H4 (cell line): ENCODE results near the gene DMRTA1. TPM values are rescaled to one million over a fixed set of nuclear protein-coding genes. Genes with fewer than 3 reads are reported as not detected.
"Not testable (repeated sequence)": the region's sequence is repeated elsewhere in the genome, so short reads cannot be mapped to it uniquely, and the experiment has no call there.

Experiments
- DNase-seq: peaks from one replicate; pipeline ENCODE4 v3.0.0-alpha.2; 2015; ENCODE audit warnings: low spot score
- total RNA-seq: library from RNA; depleted of rRNA; stranded (reverse); fragments of >200 nt; shearing (Covaris generic); gene quantifications from 2 replicates; pipeline ENCODE4 v1.2.3, GENCODE V29; 2014; rRNA removed

DMRTA1 gene, protein sequence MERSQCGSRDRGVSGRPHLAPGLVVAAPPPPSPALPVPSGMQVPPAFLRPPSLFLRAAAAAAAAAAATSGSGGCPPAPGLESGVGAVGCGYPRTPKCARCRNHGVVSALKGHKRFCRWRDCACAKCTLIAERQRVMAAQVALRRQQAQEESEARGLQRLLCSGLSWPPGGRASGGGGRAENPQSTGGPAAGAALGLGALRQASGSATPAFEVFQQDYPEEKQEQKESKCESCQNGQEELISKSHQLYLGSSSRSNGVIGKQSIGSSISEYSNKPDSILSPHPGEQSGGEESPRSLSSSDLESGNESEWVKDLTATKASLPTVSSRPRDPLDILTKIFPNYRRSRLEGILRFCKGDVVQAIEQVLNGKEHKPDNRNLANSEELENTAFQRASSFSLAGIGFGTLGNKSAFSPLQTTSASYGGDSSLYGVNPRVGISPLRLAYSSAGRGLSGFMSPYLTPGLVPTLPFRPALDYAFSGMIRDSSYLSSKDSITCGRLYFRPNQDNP
- total RNA-seq: 0.54 and 1.4 TPM in 2 replicates

DNA sequence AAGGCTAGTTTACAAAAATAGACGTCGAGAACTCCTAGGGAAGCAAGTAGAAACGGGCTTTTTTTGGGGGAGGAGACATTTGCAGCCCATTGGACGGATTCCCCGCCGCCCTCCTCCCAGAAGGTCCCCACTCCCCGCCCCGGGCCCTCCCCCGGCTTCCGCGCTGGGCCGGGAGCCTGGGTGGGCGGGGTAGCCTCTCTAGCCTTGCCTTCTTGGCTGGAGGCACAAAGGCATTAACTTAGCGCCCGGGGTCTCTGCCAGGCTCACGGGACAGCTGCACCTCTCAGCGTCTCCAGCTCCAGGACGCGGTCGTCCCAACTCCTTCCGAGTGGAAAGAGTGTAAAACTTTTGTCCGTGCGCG, at the start of gene DMRTA1:
TSS of gene DMRTA1 (plus strand) at position 236 of the 361 bp plus-strand sequence. CDS start 242 bp downstream, outside the sequence.
- peak; percentile 44 for DNase-seq

DNA sequence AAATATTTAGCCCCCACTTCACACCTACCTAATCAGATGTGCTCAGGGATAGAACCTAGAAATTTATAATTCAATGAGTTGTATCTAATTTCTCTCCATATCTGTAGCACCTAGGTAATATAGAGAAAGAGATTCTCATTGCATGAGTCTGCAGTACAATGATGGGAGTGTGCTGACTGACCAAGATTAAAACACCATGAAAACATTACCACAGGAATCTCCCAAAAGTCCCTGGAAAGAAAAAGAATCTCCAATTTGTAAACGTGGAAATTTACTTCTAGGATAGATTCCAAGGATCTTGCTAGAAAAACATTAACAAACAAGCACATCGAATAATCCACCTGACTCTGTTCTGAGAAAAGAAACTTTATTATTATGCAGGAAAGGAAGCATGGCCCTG, 45.0 kb upstream of the DMRTA1 start:
- DNase-seq: no peak

DNA sequence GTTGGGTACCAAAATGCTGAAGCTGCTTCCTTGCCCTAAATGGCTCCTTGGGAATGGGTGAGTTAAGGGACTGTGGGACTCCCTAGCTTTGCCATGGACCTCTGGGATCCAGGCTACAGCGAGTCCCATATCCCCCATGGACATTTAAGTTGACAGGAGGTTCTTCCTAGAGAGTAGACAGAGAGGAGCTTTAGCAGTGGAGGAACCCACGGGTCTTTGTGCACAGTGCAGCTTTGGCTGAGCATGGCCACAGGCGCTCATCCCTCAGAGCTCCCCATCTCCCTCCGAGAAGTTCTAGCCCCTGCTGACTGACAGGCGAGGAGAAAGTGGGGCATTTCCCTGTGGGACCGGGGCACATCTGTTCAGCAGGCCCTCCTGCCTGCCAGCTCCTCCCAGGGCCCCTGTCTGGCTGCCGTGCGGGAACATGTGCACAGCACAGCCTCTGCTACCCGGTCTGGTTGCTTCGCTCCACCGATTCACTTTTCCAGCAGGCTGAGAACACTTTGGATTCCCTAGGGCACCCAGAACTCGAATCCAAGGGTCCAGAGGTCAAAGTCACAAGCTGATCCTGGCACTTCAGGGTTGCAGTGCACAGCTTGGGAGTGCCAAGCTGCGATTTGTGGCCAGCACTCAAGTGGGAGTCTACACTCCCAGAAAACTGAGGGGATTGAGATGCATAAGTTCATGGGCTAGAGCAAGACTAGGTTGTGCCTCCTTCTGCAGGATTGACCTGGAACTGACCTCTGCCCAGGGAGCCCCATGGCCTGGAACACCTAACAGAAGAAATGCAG, 40.6 kb upstream of the DMRTA1 start:
- no peak for DNase-seq

DNA sequence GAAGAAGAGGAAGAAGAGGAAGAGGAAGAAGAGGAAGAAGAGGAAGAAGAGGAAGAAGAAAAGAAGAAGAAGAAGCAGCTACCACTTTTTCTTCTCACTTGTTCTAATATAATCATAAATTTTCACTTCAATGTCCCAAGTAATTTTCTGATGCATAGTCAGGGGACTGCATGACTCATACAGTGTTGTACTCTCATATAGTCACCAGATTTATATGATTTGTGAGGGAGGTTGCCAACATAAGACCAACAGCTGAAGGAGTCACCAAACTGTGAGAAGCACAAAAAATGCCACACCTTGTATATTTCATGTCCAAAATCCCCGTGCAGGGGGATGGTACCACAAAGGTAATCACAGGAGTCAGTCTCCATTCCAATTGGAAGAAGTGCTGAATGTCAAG, 32.7 kb upstream of the DMRTA1 start:
- no peak for DNase-seq

DNA sequence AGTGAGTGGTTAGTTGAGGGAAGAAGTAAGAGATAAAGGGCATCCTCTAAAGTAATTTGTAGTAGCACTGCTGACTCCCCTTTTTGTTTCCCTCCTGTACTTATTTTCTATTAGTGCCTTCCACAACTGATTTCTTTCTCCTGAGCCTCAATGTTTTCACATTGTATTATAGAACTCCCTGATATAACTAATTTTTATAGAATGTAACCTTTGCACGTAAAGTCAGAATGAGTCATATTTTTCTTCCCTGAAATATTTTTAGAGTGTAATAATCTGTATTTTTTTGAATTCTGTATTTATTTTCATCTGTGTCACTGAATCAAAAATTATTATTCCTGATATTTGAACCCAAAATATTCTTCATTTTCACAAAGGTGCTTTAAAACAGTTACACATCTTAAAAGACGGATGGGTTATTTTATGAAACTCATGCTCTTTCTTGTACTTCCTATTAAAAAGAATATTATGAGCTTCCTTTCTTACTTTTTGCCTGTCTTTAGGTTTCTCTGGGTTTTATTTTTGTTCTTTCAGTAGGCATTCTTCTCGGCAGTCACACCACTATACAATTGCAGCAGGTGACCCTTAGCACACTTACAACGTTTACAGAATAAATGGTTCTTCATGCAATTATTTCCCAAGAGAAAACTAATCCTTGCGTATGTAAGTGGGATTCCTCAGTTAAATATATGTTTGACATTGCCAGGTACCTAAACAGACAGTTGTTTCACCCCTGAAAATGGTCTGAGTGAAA, 30.5 kb upstream of the DMRTA1 start:
- DNase-seq: no peak

DNA sequence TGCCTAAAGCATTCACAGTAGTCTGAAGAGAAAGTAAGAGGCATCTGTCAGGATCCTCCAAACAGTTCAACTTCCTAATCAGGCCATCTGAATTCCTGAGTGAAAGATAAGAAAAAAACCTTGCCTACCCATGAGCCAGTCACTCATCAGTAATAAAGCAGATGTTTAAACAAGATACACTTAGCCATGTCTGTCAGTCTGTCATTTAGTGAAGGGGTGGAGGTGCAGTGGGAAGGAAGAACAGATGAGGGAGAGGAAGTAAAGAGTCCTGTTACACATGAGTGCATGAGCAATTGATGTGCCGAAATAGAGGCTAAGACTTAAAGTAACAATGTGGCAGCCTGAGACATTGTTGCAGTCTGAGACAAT, 29.9 kb upstream of the DMRTA1 start:
- no peak for DNase-seq

DNA sequence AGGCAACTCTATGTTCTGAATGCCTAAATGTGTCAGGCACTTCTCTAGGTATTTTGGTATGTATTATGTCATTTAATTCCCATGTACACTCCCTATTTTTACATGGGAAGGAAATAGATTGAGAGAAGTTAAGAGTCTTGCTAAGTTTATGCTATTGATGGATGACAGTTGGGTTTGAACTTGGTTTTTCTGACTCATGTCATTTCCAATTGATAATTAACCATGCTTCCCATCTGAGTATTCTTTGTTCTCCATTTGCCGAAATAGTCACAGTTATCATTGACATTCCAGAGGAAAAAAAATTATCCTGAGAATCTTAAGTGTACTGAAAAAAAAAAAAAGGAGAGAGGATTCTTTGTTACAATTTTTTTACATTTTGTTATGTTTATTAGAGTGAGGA, 23.1 kb upstream of the DMRTA1 start:
- DNase-seq: no peak

DNA sequence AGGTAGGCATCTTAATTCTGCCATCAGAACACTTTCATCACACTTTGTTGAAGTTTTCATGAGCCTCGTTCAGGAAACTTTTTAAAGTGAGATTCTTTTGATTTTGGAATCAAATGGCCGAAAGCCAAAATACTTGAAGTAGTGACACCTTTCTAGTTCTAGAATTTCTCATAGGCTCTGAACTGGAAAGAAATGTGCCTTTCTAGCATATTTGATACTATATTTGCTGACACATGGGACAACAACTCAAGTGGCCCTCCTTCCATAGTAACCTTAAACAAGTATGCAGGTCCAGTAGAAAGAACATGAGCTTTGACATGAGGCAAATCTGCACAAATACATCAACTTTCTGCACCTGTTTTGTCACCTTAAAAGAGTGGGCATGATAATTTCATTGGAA, 22.0 kb upstream of the DMRTA1 start:
- no peak for DNase-seq

DNA sequence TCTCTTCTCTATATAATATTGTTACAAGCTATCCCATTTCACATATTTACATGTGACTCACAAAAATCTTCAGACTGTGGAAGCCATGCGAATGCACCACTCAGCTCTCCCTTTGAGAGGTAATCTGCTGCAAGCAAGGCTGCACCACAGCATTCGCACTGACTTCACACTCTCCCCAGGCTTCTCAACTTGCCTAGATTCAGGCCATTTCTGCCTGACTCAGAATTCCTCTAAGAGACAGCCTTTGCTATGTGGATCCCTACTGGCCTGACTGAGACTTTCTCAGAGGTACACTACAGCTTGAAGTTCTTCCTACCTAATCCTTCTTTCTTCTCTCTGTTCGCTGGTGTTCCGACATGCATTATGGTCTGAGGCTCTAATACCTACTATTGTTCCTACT, 21.1 kb upstream of the DMRTA1 start:
- no peak for DNase-seq

DNA sequence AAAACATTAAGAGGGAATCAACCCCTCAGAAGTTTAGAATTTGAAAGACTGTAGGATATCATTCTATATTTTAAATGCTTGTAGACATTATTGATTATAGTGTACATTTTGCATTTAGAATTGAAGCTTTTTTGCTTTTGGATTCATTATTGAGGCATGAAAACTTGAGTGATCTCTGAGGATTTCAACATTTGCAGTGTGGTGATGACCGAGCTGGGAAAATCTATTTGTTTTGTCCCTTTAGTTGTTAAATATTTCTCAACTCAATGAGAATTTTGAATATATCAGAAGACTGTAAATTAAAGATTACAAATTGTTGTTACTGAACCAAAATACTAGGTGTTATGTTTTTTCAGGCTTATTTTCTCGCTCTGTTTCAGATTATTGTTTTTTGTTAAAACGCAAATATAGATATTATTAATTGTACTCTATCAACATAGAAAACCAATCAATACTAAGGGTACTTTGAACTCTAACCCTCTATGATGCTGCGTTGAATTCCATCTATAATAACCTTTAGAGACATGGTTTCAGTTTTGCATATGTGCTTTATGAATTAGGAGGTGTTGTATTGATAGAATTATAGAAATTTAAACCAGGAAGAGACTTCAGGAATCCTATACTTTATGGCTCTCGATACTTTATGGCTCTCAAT, 19.3 kb upstream of the DMRTA1 start:
- no peak for DNase-seq

DNA sequence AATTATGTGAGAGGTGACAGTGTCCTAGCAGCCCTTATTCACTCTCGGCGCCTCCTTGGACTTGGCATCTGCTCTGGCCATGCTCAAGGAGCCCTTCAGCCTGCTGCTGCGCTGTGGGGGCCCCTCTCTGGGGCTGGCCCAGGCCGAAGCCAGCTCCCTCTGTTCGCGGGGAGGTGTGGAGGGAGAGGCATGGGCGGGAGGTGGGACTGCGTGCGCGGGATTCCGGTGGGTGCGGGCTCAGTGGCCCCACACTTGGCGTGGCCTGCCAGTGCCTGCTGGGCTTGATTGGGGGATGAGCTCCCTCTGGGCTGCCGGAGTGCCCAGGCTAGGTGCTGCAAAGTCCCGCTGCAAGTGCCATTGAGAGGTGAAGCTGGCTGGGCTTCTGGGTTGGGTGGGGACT, 12.9 kb upstream of the DMRTA1 start:
- DNase-seq: no peak

DNA sequence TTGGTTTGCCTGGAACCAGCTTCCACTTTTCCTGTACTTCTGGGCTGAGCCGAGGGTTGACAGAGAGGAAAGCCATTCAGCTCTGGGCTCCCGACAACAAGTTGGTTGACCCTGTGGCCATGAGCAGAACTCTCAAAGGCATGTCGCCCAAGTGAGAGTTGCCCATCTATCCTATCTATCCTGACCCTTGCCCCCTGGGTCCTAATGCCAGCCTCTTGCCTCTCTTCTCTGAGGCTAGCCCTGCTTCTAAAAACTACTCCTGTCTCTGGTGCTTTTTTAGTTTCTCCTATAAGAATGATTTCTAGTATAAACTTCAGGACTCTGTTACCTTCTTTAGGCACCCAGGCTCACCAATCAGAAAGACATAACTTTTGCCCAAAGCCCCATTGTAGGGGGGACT, 11.4 kb upstream of the DMRTA1 start:
- not testable (repeated sequence) for DNase-seq

DNA sequence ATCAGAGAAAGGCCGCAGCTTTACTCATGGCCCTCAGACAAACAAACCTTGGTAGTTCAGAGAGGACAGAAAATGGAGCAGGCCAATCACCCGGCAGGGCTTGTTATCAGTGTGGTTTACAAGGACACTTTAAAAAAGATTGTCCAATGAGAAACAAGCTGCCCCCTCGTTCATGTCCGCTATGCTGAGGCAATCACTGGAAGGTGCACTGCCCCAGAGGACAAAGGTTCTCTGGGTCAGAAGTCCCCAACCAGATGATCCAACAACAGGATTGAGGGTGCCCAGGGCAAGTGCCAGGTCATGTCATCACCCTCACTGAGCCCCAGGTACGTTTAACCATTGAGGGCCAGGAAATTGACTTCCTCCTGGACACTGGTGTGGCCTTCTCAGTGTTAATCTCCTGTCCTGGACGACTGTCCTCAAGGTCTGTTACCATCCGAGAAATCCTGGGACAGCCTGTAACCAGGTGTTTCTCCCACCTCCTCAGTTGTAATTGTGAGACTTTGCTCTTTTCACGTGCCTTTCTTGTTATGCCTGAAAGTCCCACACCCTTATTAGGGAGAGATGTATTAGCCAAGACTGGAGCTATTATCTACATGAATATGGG, 9.1 kb upstream of the DMRTA1 start:
- DNase-seq: not testable (repeated sequence)

DNA sequence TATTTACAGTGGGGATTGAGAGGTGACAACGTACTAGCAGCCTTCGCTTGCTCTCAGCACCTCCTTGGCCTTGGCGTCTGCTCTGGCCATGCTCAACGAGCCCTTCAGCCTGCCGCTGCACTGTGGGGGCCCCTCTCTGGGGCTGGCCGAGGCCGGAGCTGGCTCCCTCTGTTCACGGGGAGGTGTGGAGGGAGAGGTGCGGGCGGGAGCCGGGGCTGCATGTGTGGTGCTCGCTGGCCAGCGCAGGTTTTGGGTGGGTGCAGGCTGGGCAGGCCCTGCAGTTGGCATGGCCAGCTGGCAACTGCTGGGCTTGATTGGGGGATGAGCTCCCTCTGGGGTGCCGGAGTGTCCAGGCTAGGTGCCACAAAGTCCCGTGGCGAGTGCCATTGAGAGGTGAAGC, 5.8 kb upstream of the DMRTA1 start:
- no peak for DNase-seq

DNA sequence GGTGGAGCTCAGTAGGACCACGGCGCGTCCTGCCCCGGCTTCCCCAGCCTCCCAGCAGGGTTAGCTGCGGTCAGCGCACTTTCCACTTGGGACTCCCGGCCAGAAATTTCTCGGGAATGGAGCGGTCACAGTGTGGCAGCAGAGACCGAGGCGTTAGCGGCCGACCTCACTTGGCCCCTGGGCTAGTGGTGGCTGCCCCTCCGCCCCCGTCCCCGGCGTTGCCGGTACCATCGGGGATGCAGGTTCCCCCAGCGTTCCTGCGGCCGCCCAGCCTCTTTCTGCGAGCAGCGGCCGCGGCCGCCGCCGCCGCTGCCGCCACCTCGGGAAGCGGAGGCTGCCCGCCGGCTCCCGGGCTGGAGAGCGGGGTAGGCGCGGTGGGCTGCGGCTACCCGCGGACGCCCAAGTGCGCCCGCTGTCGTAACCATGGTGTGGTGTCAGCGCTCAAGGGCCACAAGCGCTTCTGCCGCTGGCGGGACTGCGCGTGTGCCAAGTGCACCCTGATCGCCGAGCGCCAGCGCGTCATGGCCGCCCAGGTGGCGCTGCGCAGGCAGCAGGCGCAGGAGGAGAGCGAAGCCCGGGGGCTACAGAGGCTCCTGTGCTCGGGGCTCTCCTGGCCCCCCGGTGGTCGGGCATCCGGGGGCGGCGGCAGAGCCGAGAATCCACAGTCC, 460 bp downstream of the DMRTA1 start:
- peak; percentile 45 for DNase-seq

DNA sequence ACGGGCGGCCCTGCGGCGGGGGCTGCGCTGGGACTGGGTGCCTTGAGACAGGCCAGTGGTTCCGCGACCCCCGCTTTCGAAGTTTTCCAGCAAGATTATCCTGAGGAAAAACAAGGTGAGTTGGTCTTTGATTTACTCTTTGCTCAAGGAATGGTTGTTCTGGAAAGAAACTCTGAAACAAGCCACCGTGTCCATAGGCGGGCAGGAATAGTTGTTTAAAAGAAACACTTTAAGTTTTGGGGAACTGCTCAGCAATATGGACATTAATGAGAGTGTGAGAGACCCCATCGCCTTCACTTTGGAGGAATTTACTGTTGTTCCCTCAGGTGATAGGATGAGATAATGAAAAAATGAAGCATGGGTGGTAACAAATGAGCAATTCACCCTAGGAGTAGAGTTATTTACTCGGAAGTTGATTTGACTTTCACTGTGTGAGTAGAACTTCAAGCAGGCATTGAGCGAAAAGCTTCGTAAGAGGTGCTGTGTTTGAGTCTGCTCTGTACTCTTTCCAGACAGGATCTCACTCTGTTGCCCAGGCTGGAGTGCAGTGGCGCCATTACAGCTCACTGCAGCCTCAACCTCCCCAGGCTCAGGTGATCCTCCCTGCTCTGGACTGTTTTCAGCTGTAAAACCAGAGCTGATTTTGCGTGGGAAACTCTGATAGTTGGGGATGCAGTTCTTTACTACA, 1.1 kb downstream of the DMRTA1 start:
- no peak for DNase-seq

DNA sequence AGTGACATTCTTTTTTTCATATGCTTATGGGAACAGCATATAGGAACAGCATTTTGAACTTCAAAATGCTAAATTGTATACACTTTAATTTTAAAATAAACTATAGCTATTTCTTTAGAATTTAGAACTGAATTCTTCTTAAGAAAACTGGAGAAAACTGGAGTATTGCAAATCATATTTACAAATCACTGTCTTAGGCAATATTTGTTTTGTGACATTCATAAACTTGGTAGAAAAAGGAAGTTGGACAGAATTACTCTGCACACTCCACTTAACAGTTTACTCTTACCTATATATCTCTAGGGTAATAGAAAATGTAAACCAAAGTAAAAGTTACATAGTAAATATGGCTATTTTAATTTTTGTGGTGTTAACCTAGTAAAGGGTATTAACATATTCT, 3.1 kb downstream of the DMRTA1 start:
- no peak for DNase-seq

DNA sequence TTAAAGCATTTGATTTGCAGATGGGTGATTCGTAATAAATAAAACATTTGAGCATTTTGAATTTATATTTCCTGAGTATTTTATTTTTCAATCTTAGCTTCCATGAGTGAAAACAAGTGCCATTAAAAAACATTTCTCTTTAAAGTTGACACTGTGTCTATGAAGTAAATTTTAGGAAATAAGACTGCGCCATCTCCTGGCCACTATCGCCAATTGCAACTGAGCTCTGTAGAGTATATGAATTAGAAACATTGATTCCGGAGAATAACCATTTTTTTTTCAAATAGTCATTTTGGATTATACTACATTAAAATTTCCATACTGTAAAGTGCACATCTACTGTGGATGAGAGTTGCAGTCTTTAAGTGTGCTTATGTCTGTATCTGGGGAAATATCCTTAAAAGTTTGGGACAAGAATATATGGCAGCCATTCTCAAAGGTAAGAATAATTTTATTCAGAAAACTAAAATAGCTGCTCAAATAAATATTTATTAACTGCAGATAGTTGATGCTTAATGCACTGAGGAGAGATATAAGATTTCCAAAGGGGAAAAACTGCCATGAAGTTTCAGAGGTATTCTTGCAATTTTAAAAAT, 5.9 kb downstream of the DMRTA1 start:
- peak; percentile 8 for DNase-seq

DNA sequence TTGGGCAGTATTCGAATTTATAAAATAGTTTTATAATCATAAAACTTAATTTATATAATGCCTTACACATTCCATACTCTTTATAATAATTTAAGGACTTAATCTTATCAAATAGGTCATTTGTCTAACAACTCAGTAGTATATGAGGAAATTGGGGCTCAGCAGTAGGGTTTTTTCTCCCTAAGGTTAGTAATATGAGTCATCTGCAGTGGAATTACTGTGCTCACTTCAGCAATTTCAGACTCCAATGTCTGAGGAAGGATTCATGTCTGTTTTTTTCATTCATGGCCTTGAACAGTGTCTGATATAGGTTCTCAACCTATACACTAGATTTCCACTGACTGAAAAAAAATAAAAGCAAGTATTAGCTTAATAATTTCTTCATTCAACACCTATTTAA, 7.4 kb downstream of the DMRTA1 start:
- no peak for DNase-seq

DNA sequence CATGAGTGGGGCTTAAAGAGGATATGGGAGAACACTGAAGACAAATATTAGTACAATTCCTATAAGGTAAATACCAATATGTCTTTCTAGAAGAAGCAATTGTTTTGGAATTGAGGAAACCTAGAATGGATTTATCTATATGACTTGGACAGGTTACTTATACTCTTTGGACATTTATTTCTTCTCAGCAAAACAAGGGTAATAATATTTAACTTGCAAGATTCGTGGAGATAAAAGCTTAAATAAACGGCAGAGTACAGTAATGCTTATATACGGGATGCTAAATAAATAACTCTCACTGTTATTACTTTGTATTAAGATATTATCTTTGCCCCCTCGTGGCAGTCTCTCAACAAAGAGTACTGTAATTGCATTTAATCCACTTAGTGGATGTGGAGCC, 8.6 kb downstream of the DMRTA1 start:
- no peak for DNase-seq
